K562 (cell line): ENCODE data around the gene HOXB3. TPM values are rescaled to one million over a fixed set of nuclear protein-coding genes. Genes with fewer than 3 reads are reported as not detected.
A peak's percentile ranks its signal among the peaks of the same experiment; 100 is the strongest.

Experiments
- ARNT ChIP-seq, 2 experiments: fragments of 450-650 bp; IDR thresholded peaks; 2 replicates each; pipeline ENCODE4 v1.6.1; 2016; ENCODE audit warnings: mild to moderate bottlenecking in 1 of 2
- BHLHE40 ChIP-seq: IDR thresholded peaks from 2 replicates; pipeline ENCODE4 v1.6.1; 2011; ENCODE audit warnings: low read length, improper control_type of control experiment
- ELF4 ChIP-seq: fragments of 450-650 bp; formaldehyde crosslinking; IDR thresholded peaks from 2 replicates; pipeline ENCODE4 v1.4.0; 2022; ENCODE audit warnings: missing genetic modification characterization
- FOS ChIP-seq: IDR thresholded peaks from 3 replicates; pipeline ENCODE4 v1.6.1; 2011; ENCODE audit not compliant: insufficient read length; ENCODE audit errors: extremely low read depth
- FOXJ2 ChIP-seq: fragments of 200-800 bp; sonication (Bioruptor generic); IDR thresholded peaks from 2 replicates; pipeline ENCODE4 v1.6.1; 2016; ENCODE audit warnings: missing genetic modification characterization, missing compliant biosample characterization
- JUNB ChIP-seq: fragments of 450-650 bp; formaldehyde crosslinking; conservative IDR thresholded peaks from 2 replicates; pipeline ENCODE4 v1.4.0; 2020; ENCODE audit warnings: mild to moderate bottlenecking
- KAT7 ChIP-seq: sonication (generic); formaldehyde crosslinking; IDR thresholded peaks from 2 replicates; pipeline ENCODE4 v1.8.0; 2022; ENCODE audit warnings: missing genetic modification reagents, mild to moderate bottlenecking, borderline replicate concordance
- KDM5B ChIP-seq: fragments of 200-600 bp; sonication (generic); IDR thresholded peaks from 2 replicates; pipeline ENCODE4 v1.6.1; 2012; ENCODE audit warnings: low read depth, mild to moderate bottlenecking, moderate library complexity, low read length, control low read depth, inconsistent platforms; ENCODE audit not compliant: insufficient replicate concordance
- MCM5 ChIP-seq: fragments of 450-650 bp; IDR thresholded peaks from 2 replicates; pipeline ENCODE4 v1.6.1; 2016; ENCODE audit warnings: low read depth
- NFYB ChIP-seq: IDR thresholded peaks from 2 replicates; pipeline ENCODE4 v1.6.1; 2011; ENCODE audit warnings: mild to moderate bottlenecking, moderate library complexity; ENCODE audit not compliant: insufficient read length; ENCODE audit errors: extremely low read depth
- NR4A1 ChIP-seq, 2 experiments: fragments of 250-450 bp in 1 of 2; fragments of 450-650 bp in 1 of 2; sonication (Bioruptor Pico) in 1 of 2; IDR thresholded peaks; 2 replicates each; pipeline versions ENCODE4 v1.4.0 to v1.6.1; 2016 to 2020; ENCODE audit warnings: mild to moderate bottlenecking in 2 of 2, missing compliant biosample characterization in 1 of 2, missing genetic modification characterization in 1 of 2, moderate library complexity in 1 of 2
- PRMT5 ChIP-seq: sonication (generic); formaldehyde crosslinking; IDR thresholded peaks from 2 replicates; pipeline ENCODE4 v1.5.0; 2020; ENCODE audit warnings: missing genetic modification reagents
- RBM25 ChIP-seq: fragments of 200-400 bp; formaldehyde crosslinking; IDR thresholded peaks from 2 replicates; pipeline ENCODE4 v1.6.1; 2018; ENCODE audit warnings: low read length, low read depth, moderate library complexity; ENCODE audit not compliant: severe bottlenecking
- SOX6 ChIP-seq: fragments of 450-650 bp; IDR thresholded peaks from 2 replicates; pipeline ENCODE4 v1.6.1; 2014; ENCODE audit warnings: mild to moderate bottlenecking
- TEAD4 ChIP-seq, 2 experiments: sonication (generic) in 1 of 2; formaldehyde crosslinking in 1 of 2; IDR thresholded peaks; 2 replicates each; pipeline versions ENCODE4 v1.6.1 to v1.8.0; 2012 to 2022; ENCODE audit warnings: borderline replicate concordance in 1 of 2, inconsistent platforms in 1 of 2, low read length in 1 of 2, mild to moderate bottlenecking in 1 of 2, missing genetic modification reagents in 1 of 2
- TOE1 ChIP-seq, 2 experiments: fragments of 450-650 bp in 1 of 2; sonication (generic) in 1 of 2; formaldehyde crosslinking in 1 of 2; IDR thresholded peaks; 2 replicates each; pipeline versions ENCODE4 v1.7.1 to v1.8.0; 2016 to 2022; ENCODE audit warnings: borderline replicate concordance in 2 of 2, mild to moderate bottlenecking in 2 of 2, antibody characterized with exemption in 1 of 2, inconsistent platforms in 1 of 2, low read depth in 1 of 2, missing genetic modification reagents in 1 of 2, moderate library complexity in 1 of 2
- XRCC4 ChIP-seq: IDR thresholded peaks from one replicate; pipeline ENCODE4 v1.6.1; 2011; ENCODE audit not compliant: insufficient read depth, insufficient read length; ENCODE audit errors: extremely low read depth
- ZFX ChIP-seq: sonication (generic); formaldehyde crosslinking; IDR thresholded peaks from 2 replicates; pipeline ENCODE4 v1.8.0; 2022; ENCODE audit warnings: mild to moderate bottlenecking, missing genetic modification reagents, moderate library complexity
- polyA plus RNA-seq, 8 experiments: library from polyadenylated mRNA; depleted of rRNA in 4 of 8; stranded (reverse) in 5 of 8; unstranded in 3 of 8; fragments of >200 nt; fragmentation: Nextera tagmentation in 2 of 8; fragmentation: Illumina TruSeq in 1 of 8; extraction: Ambion mirVana in 2 of 8; extraction: Trizol in 1 of 8; gene quantifications; 2 replicates each; pipeline versions ENCODE4 v1.2.1 to v1.2.3, GENCODE V29; 2011 to 2014; ENCODE audit warnings: inconsistent platforms in 1 of 8, missing spikeins in 1 of 8
- total RNA-seq, 7 experiments: library from RNA; depleted of rRNA in 6 of 7; stranded (reverse); fragments of >200 nt in 6 of 7; fragmentation: Illumina TruSeq in 2 of 7; extraction: Trizol in 2 of 7; gene quantifications; 2 replicates each; pipeline versions ENCODE4 v1.2.1 to v1.2.3, GENCODE V29; 2011 to 2021; ENCODE audit warnings: low replicate concordance in 1 of 7
- TF ChIP-seq, protein P1 (sequence below): fragments of 450-650 bp; IDR thresholded peaks from 2 replicates; pipeline ENCODE4 v1.6.1; 2016; ENCODE audit warnings: low read depth, mild to moderate bottlenecking, moderate library complexity
- TF ChIP-seq, protein P2 (sequence below): fragments of 450-650 bp; IDR thresholded peaks from 2 replicates; pipeline ENCODE4 v1.6.1; 2017; ENCODE audit warnings: antibody characterized with exemption, mild to moderate bottlenecking
- TF ChIP-seq, protein P3 (sequence below): sonication (generic); formaldehyde crosslinking; IDR thresholded peaks from 2 replicates; pipeline ENCODE4 v1.8.1; 2023; ENCODE audit warnings: mild to moderate bottlenecking, missing genetic modification reagents, moderate library complexity
- TF ChIP-seq, protein P4 (sequence below): sonication (generic); formaldehyde crosslinking; IDR thresholded peaks from 2 replicates; pipeline ENCODE4 v1.5.0; 2020; ENCODE audit warnings: missing genetic modification reagents

HOXB3 gene
- total and polyA plus RNA-seq, 9 of the 15 experiments (the other 6 are each of a cell fraction or from before 2014, with no cell fraction given) = 2.4 to 41.3 (median 20.2) TPM

DNA sequence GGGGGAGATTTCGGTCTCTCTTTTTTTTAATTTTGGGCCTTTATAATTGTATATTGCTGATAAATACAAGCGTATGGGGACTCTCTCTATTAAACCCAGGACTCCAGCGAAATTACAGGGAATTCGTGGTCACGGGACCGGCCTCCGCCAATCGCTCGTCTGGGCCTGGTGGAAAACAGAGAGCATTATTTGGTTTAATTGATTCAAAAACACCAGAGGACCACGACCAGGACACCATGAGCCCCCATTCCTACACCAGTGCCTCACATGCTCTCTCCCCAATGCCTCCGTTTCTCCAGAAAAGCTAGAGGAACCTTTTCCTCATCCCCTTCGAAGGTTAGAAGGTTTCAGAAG is 45.0 kb downstream of the HOXB3 start, which contains the start of gene HOXB2 (continued):
- TF ChIP-seq FOS (peak; percentile 9), JUNB (CRISPR knock-in tag) (no peak), KAT7 (CRISPR knock-in tag) (no peak), ELF4 (CRISPR knock-in tag) (no peak), SOX6 (no peak), ARNT (IDR thresholded peaks at IDR 0.05) (no peak), BHLHE40 (peak; percentile 40; the same call in 1 of the 2 replicates), NFYB (peak; percentile 99), MCM5 (no peak), PRMT5 (CRISPR knock-in tag) (no peak), RBM25 (peak; percentile 77), TOE1 (IDR thresholded peaks at IDR 0.05; ENCODE audit: borderline replicate concordance) (peak; percentile 30; the same call in 1 of the 2 replicates), TOE1 (CRISPR knock-in tag; IDR thresholded peaks at IDR 0.05; ENCODE audit: borderline replicate concordance, low read depth) (no peak), ZFX (peak; percentile 57), TEAD4 (IDR thresholded peaks at IDR 0.05; ENCODE audit: low read length) (0 out of 2 replicates have a peak, but pooled peaks have one; percentile 2), TEAD4 (CRISPR knock-in tag; IDR thresholded peaks at IDR 0.05; ENCODE audit: borderline replicate concordance) (no peak), XRCC4 (no peak), FOXJ2 (no peak), KDM5B (no peak), NR4A1 (CRISPR knock-in tag; IDR thresholded peaks at IDR 0.05) (no peak), NR4A1 (tag; IDR thresholded peaks at IDR 0.05) (no peak)
- TF ChIP-seq, protein P1, sequence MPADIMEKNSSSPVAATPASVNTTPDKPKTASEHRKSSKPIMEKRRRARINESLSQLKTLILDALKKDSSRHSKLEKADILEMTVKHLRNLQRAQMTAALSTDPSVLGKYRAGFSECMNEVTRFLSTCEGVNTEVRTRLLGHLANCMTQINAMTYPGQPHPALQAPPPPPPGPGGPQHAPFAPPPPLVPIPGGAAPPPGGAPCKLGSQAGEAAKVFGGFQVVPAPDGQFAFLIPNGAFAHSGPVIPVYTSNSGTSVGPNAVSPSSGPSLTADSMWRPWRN = no peak
- TF ChIP-seq, protein P2, sequence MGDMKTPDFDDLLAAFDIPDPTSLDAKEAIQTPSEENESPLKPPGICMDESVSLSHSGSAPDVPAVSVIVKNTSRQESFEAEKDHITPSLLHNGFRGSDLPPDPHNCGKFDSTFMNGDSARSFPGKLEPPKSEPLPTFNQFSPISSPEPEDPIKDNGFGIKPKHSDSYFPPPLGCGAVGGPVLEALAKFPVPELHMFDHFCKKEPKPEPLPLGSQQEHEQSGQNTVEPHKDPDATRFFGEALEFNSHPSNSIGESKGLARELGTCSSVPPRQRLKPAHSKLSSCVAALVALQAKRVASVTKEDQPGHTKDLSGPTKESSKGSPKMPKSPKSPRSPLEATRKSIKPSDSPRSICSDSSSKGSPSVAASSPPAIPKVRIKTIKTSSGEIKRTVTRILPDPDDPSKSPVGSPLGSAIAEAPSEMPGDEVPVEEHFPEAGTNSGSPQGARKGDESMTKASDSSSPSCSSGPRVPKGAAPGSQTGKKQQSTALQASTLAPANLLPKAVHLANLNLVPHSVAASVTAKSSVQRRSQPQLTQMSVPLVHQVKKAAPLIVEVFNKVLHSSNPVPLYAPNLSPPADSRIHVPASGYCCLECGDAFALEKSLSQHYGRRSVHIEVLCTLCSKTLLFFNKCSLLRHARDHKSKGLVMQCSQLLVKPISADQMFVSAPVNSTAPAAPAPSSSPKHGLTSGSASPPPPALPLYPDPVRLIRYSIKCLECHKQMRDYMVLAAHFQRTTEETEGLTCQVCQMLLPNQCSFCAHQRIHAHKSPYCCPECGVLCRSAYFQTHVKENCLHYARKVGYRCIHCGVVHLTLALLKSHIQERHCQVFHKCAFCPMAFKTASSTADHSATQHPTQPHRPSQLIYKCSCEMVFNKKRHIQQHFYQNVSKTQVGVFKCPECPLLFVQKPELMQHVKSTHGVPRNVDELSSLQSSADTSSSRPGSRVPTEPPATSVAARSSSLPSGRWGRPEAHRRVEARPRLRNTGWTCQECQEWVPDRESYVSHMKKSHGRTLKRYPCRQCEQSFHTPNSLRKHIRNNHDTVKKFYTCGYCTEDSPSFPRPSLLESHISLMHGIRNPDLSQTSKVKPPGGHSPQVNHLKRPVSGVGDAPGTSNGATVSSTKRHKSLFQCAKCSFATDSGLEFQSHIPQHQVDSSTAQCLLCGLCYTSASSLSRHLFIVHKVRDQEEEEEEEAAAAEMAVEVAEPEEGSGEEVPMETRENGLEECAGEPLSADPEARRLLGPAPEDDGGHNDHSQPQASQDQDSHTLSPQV = 0 out of 2 replicates have a peak, but pooled peaks have one; percentile 14
- TF ChIP-seq, protein P3, sequence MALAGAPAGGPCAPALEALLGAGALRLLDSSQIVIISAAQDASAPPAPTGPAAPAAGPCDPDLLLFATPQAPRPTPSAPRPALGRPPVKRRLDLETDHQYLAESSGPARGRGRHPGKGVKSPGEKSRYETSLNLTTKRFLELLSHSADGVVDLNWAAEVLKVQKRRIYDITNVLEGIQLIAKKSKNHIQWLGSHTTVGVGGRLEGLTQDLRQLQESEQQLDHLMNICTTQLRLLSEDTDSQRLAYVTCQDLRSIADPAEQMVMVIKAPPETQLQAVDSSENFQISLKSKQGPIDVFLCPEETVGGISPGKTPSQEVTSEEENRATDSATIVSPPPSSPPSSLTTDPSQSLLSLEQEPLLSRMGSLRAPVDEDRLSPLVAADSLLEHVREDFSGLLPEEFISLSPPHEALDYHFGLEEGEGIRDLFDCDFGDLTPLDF = no peak
- TF ChIP-seq, protein P4, sequence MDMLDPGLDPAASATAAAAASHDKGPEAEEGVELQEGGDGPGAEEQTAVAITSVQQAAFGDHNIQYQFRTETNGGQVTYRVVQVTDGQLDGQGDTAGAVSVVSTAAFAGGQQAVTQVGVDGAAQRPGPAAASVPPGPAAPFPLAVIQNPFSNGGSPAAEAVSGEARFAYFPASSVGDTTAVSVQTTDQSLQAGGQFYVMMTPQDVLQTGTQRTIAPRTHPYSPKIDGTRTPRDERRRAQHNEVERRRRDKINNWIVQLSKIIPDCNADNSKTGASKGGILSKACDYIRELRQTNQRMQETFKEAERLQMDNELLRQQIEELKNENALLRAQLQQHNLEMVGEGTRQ = peak; percentile 80
